PFSK-1 (cell line): ENCODE results near the gene GPSM1.

Experiments
- POLR2AphosphoS5 ChIP-seq: IDR thresholded peaks from 2 replicates; pipeline ENCODE4 v1.6.1; 2012; ENCODE audit warnings: low read depth, mild to moderate bottlenecking, control low read depth, low read length, moderate library complexity
- TAF1 ChIP-seq: IDR thresholded peaks from 2 replicates; pipeline ENCODE4 v1.6.1; 2012; ENCODE audit warnings: low read length, control low read depth, borderline replicate concordance; ENCODE audit not compliant: insufficient read depth

DNA sequence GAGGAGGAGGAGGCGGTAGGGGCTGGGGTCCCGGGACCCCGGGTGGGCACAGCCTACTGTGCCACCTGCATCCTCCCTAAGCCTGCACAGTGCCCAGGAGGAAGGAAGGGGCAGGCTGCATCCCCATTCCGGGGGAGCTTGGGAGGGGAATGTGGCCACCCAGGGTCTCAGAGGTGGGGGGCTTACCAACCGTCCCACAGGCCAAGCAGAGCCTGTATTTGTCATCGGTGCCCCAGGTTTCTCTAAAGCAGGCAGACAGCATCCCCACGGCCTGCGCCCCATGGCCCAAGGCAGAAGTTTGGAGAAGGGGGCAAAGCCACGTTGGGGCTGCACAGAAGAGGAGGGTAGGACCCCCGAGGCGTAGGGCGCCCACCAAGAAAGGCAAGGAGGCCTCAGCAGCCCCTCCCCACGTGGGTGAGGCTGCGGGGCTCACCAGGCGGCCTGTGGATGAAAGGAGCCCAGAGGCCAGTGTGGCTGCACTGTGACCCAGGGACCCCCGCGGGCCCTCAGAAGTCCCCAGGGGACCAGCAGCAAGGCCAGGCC lies 507 bp upstream of the GPSM1 start:
- TF ChIP-seq TAF1, result no peak
- TF ChIP-seq POLR2AphosphoS5, result no peak
